CD4-positive, alpha-beta T cell treated with Interleukin-12 subunit alpha and Interleukin-12 subunit beta, for 1 hour (primary cell): ENCODE results near the gene PERCC1.

Experiments
- DNase-seq: peaks from one replicate; pipeline ENCODE4 v3.0.0-alpha.2; 2020

Gene PERCC1

GRCh38 chr16:1413684-1414531 is 17.0 kb upstream of the PERCC1 start:
- peak; percentile 72 for DNase-seq

GRCh38 chr16:1414532-1415260 is 16.2 kb upstream of the PERCC1 start, which contains the start of gene UNKL:
Gene UNKL, minus strand, starts transcription at chr16:1414704. Its CDS starts 13 bp downstream, at chr16:1414691.
- DNase-seq, result peak; percentile 89

- no peak for DNase-seq
These were observed 14.3 kb upstream of the PERCC1 start for GRCh38 chr16:1416521-1416941.

GRCh38 chr16:1420111-1420539 is 10.8 kb upstream of the PERCC1 start:
- DNase-seq, result peak; percentile 10

- no peak for DNase-seq
These were observed 8.8 kb upstream of the PERCC1 start for GRCh38 chr16:1422076-1422475.

GRCh38 chr16:1424028-1424427 is 6.8 kb upstream of the PERCC1 start:
- DNase-seq, result no peak

GRCh38 chr16:1425616-1426370 is 5.1 kb upstream of the PERCC1 start:
- no peak for DNase-seq

GRCh38 chr16:1426734-1427471 is 4.0 kb upstream of the PERCC1 start:
- no peak for DNase-seq

GRCh38 chr16:1427473-1428461 is 3.1 kb upstream of the PERCC1 start:
- no peak for DNase-seq

- DNase-seq, result peak; percentile 50
These were observed 2.4 kb upstream of the PERCC1 start for GRCh38 chr16:1428511-1428910.

- DNase-seq, result no peak
These were observed 1.9 kb upstream of the PERCC1 start for GRCh38 chr16:1429012-1429411.

- no peak for DNase-seq
These were observed 1.2 kb upstream of the PERCC1 start for GRCh38 chr16:1429631-1430030.

- DNase-seq, result no peak
These were observed 592 bp upstream of the PERCC1 start for GRCh38 chr16:1430214-1430758.

- no peak for DNase-seq
These were observed 806 bp downstream of the PERCC1 start for GRCh38 chr16:1431497-1432270.

GRCh38 chr16:1432388-1433262 is 1.7 kb downstream of the PERCC1 start:
- DNase-seq, result peak; percentile 16

GRCh38 chr16:1433263-1433560 is 2.3 kb downstream of the PERCC1 start:
- no peak for DNase-seq

GRCh38 chr16:1433756-1434155 is 2.9 kb downstream of the PERCC1 start:
- DNase-seq, result no peak

- no peak for DNase-seq
These were observed 4.0 kb downstream of the PERCC1 start for GRCh38 chr16:1434644-1435592.
